Activated T-cell treated with anti-CD3 and anti-CD28 coated beads for 4 hours (primary cell): ENCODE measurements around the gene CHST8.
"Not testable (repeated sequence)": the region's sequence is repeated elsewhere in the genome, so short reads cannot be mapped to it uniquely, and the experiment has no call there.

ENCODE experiments used
- DNase-seq: peaks from one replicate; pipeline ENCODE4 v3.0.0-alpha.2; 2020

The CHST8 gene

GRCh38 chr19:33814181-33815165 is 192.7 kb downstream of the CHST8 start:
- DNase-seq = no peak

DNA sequence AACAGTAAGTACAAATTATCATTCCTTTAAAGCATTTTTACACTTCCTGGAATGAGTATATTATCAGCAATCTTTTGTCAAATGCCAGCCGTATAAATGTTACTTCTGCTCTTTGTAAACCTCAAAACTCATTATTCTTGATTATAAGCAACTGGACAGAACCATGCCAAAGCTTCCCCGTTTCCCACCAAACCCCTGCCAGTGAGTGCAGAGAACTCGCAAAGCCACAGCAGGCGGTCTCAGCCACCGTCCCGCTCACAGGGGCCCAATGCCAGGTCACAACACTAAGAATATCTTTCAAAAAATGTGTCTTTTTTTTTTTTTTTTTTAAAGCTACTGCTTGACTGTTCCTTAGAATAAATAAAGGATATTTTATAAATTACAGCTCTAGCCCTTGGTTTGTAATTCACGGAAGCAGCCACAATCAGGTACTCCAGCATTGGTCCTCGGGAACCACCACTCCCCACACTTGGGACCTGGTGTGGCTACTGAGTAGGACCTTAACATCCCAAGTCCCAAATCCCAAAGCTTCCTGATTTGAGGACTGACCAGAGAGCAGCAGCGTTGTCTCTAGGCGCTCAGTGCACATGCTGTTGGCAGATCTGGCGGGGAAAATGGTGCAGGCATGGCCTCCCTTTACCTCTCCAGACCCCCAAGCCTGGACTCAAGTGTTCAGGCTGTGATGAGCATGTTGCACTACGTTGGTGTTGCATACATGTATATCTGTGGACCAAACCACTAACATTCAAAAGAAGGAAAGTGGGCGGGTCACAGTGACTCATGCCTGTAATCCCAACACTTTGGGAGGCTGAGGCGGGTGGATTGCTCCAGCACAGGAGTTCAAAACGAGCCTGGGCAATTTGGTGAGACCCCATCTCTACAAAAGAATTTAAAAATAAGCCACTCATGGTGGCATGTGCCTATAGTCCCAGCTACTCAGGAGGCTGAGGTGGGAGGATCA is 193.9 kb downstream of the CHST8 start:
- DNase-seq = no peak

DNA sequence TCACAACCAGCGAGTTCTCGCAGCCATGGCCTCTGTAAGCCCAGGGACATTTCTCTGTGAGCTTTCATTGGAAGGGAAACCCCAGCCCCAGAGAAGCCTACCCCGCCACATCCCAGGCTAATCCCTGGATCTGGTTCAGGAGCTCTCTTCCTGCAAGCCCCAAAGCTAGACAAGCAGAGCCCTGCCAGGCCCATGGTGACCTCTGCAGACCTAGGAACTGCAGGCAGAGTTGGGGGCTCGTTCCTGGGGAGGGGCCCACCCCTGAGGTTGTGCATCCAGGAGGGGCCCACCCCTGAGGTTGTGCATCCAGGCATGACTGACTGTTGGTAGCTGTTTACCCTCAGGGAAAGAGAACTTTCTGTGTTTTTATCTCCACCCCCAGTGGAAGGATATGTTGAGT is 196.7 kb downstream of the CHST8 start:
- no peak for DNase-seq

- DNase-seq = not testable (repeated sequence)
Measured at GRCh38 chr19:33819078-33819477, 197.3 kb downstream of the CHST8 start.

- DNase-seq = no peak
Measured at GRCh38 chr19:33819506-33819879, 197.7 kb downstream of the CHST8 start.

DNA sequence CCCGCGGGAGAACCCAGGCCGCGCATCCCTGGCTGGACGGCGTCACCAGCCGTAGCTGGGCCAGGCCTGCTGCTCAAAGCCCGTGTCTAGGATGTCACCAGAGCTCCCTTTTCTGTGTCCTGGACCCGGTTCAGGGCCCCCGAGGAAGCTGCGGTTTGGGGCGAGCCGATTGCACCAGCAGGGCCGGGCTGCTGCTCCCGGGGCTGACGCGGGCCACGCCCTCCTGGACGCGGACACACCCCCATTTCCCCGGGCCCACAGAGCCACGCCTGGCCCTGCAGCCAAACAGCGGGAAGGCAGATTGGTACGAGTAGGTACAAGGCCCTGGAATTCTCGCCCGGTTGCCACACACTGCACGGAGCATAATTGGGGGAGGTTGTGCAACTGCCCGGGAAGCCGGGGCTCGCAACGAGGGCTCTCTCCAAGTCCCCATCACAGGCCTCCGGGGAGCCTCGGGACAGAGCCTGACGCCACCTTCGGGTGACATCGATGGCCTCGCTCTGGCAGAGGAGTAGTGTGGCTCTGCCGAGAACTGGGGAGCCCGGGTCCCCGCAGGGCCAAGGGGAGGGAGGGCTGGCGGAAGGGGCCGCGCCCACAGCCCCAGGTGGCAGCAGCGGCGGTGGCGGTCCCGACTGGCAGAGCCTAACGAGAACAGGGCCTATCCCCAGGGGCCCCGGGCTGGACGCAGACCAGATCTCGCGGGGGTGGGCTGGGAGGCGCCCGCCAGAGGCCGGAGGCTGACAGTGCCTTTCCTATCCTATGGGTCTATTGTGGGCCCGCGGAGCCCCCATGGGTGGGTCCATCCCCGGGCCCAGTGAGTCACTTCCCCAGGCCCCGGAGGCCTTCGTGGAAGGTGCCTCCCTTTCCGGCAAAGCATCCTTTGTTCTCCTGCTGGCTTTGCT is 198.4 kb downstream of the CHST8 start:
- DNase-seq = peak; percentile 19

GRCh38 chr19:33821871-33822270 is 200.1 kb downstream of the CHST8 start:
- DNase-seq = no peak
